HEK293 (cell line): ENCODE results near the gene STK24.

Source experiments
- ATF2 ChIP-seq: fragments of 450-650 bp; formaldehyde crosslinking; IDR thresholded peaks from 2 replicates; pipeline ENCODE4 v1.5.1; 2016; ENCODE audit warnings: missing biosample characterization, missing genetic modification characterization, low read depth
- PBX3 ChIP-seq: sonication (generic); formaldehyde crosslinking; IDR thresholded peaks from 2 replicates; pipeline ENCODE4 v1.8.1; 2022; ENCODE audit warnings: mild to moderate bottlenecking, moderate library complexity, missing genetic modification reagents
- TF ChIP-seq, protein P1 (sequence below): fragments of 450-650 bp; formaldehyde crosslinking; IDR thresholded peaks from 2 replicates; pipeline ENCODE4 v1.5.1; 2016; ENCODE audit warnings: missing biosample characterization, missing genetic modification characterization
- TF ChIP-seq, protein P2 (sequence below): IDR thresholded peaks from 2 replicates; pipeline ENCODE4 v1.6.1; 2011; ENCODE audit warnings: mild to moderate bottlenecking, low read depth, low read length, borderline replicate concordance

DNA sequence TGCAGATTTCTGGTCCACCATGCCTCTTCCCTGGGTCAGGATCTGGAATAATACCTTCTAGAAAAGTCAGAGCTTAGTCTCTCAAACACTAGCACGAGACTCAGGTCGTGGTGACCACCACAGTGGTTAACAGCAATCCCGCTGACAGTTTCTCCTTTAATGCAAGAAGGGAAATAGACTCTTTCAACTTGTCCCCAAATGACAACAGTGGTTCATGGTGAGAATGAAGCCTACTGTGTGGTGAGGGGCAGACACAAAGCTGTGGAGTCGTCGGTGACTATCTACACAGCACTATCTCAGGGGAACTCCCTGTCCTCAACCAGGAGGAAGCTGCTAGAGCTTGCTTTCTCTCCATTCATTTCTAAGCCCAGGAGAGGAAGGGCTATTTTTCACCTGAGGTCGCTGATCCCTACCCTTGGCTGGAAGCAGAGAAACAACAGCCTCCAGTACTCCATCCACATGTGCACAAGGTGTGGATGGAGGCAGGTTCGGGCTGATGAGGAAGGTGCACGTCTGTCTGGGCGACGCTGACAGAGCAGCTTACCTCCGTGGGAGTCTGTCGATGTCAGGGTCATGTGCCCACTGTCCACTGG is 72.4 kb downstream of the STK24 start:
- TF ChIP-seq PBX3 (CRISPR knock-in tag) (no peak), ATF2 (tag by site-specific recombination) (no peak)
- TF ChIP-seq, protein P1, sequence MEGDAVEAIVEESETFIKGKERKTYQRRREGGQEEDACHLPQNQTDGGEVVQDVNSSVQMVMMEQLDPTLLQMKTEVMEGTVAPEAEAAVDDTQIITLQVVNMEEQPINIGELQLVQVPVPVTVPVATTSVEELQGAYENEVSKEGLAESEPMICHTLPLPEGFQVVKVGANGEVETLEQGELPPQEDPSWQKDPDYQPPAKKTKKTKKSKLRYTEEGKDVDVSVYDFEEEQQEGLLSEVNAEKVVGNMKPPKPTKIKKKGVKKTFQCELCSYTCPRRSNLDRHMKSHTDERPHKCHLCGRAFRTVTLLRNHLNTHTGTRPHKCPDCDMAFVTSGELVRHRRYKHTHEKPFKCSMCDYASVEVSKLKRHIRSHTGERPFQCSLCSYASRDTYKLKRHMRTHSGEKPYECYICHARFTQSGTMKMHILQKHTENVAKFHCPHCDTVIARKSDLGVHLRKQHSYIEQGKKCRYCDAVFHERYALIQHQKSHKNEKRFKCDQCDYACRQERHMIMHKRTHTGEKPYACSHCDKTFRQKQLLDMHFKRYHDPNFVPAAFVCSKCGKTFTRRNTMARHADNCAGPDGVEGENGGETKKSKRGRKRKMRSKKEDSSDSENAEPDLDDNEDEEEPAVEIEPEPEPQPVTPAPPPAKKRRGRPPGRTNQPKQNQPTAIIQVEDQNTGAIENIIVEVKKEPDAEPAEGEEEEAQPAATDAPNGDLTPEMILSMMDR (tag by site-specific recombination) = no peak
- TF ChIP-seq, protein P2, sequence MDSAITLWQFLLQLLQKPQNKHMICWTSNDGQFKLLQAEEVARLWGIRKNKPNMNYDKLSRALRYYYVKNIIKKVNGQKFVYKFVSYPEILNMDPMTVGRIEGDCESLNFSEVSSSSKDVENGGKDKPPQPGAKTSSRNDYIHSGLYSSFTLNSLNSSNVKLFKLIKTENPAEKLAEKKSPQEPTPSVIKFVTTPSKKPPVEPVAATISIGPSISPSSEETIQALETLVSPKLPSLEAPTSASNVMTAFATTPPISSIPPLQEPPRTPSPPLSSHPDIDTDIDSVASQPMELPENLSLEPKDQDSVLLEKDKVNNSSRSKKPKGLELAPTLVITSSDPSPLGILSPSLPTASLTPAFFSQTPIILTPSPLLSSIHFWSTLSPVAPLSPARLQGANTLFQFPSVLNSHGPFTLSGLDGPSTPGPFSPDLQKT = no peak
